ENCODE data around the gene TP73. TPM values are rescaled to one million over a fixed set of nuclear protein-coding genes. Genes with fewer than 3 reads are reported as not detected.

The TP73 gene
- total RNA-seq: 0.53 TPM in 1 of 2 replicates, not detected in the other

GRCh38 chr1:3651930-3652547, at the start of gene TP73:
Gene TP73 (plus strand): TSS chr1:3652516. CDS start chr1:3682366, 29,850 bp downstream.

GRCh38 chr1:3611170-3612019, 40.9 kb upstream of the TP73 start, which contains the start of gene MEGF6:
Gene MEGF6 (minus strand): TSS chr1:3611508. CDS start chr1:3611268, 240 bp downstream.

GRCh38 chr1:3624200-3625136, 27.8 kb upstream of the TP73 start, which contains the start of gene TPRG1L:
Gene TPRG1L (plus strand): TSS chr1:3625015. CDS start chr1:3625073, 58 bp downstream.

DNA sequence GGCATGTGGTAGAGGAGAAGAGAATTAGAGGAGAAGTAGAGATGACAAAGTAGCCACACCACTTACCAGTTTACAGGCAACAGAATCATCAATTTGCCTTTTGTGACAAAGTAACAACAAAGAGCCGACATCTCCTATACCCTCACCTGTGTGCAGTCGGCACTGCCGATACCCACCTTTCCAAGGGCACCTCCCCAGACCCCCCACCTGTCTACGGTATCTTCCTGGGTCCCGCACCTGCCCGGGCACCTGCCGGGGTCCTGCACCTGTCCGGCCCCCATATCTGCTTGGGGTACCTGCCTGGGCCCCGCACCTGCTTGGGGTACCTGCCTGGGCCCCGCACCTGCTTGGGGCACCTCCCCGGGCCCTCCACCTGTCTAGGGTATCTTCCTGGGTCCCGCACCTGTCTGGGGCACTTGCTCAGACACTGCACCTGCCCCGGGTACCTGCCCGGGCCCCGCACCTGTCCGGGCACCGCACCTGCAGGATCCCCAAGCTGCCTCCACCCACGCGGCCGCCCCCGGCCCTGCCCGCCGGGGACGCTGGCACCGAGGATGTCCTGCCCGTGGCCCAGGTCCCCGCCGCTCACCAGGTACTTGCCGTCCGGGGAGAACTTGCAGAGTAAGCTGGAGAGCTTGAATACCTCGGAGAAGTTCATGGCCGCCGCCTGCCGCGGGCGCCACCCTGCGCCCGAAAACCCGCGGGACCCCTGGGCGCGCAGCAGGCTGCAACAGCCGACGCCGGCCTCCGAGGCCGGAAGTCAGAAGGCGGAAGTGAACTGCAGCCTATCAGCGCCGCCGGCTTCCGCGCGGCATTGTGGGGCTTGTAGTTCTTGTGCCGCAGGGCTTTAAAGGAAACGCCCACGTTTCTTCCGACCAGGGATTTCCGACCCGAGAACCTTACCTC, 2.7 kb upstream of the TP73 start, which contains the start of gene WRAP73:
TSS of gene WRAP73 (minus strand) at position 762 of the 906 bp plus-strand sequence. CDS start at position 658, 104 bp downstream.

DNA sequence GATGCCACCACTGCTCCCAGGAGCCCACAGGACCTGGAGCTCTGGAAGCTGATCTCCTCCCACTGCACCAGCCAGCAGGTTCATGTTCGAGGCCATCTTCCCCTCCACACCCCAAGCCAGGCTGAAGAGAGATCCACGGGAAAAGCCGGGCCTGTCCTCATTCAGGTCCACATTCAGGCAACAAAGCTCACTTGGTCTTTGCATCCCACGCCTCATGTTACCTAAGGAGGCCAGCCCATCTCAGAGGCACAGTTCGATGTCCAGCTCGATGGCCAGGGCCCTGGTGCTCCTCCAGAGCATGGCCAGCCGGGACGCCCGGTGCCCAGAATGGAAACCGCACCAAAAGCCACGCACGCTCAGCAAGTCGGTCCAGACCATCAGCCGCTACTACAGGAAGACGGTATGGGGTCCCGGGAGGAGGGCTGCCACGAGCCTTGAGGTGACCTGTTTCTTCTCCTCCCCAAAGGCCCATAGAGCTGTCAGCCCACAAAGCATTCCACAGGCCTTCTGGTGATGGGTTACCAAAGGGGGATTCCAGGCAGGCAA, 100.2 kb downstream of the TP73 start, which contains the start of gene CCDC27:
TSS of gene CCDC27 (plus strand) at position 51 of the 546 bp plus-strand sequence. CDS start at position 83, 32 bp downstream.

DNA sequence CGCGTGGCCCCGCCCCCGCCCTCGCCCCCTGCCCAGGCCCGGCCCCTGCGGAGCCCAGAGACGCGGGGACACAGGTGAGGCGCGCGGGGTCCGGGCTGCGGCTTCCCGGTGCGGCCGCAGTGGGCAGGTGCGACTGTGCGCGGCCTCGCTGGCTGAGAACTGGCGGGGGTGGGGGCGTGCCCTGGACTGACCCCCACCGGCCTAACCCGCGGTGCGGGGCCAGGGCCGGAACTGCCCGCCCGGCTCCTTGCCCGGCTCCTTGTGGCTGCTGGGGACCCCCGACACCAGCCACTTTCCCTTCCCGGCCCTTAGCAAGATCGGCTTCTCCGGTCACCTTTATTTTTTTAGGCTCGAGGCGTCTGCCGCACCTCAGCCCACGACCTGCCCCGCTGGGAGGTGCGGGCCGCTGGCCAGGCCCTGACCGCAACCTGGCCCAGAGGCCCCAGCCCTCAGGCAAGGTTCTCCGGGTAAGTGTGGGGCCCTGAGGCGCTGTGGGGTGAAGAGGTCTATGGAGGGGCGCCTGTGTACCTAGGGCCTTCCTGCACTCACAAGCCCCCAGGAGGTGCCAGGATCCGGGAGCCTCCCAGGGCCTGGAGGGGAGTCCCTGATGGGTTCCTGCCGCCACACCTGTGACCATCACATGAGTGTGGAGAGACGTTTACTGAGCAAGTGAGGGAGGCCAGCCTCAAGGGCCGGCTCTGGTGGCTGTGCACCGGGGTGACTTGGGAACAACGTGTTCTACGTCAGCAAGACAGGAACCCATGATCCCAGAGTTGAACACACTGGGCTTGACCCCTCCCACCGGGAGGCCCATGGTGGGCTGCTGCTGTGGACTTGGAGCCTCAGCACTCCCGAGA, 120.6 kb downstream of the TP73 start, which contains the start of gene SMIM1:
TSS of gene SMIM1 (plus strand) at position 35 of the 857 bp plus-strand sequence. CDS start 2,625 bp downstream, outside the sequence.

Other genes with a start within 250 kb of the TP73 start
- gene ARHGEF16, start 197.9 kb upstream of the TP73 start, total RNA-seq: not detected in 2 replicates
- under 0.01 and 2.6 TPM in 2 replicates for gene MEGF6, start 41.0 kb upstream of the TP73 start, total RNA-seq
- gene TPRG1L, start 27.5 kb upstream of the TP73 start, total RNA-seq: 14.7 and 20.2 TPM in 2 replicates
- gene WRAP73, start 2.4 kb upstream of the TP73 start, total RNA-seq: 11.5 and 28.8 TPM in 2 replicates
- gene CCDC27, start 99.9 kb downstream of the TP73 start, total RNA-seq: not detected in 2 replicates
- gene SMIM1, start 120.2 kb downstream of the TP73 start, total RNA-seq: 1.7 and 7.6 TPM in 2 replicates
- gene LRRC47, start 144.0 kb downstream of the TP73 start, total RNA-seq: 27.7 and 28.5 TPM in 2 replicates
- 25.9 and 33.7 TPM in 2 replicates for gene CEP104, start 204.7 kb downstream of the TP73 start, total RNA-seq
- 3.5 and 14.4 TPM in 2 replicates for gene DFFB, start 205.0 kb downstream of the TP73 start, total RNA-seq
- 28.8 and 33.8 TPM in 2 replicates for gene C1orf174, start 247.8 kb downstream of the TP73 start, total RNA-seq